IPS DF 4.7 (cell line): ENCODE measurements around the gene CD22.

ENCODE experiments used
- DNase-seq: peaks from one replicate; pipeline ENCODE4 v3.0.0-alpha.2; 2013; ENCODE audit warnings: low spot score; ENCODE audit errors: extremely low read depth

The CD22 gene

GRCh38 chr19:35313587-35313986 is 15.4 kb upstream of the CD22 start:
- no peak for DNase-seq

GRCh38 chr19:35314031-35314430 is 15.0 kb upstream of the CD22 start:
- DNase-seq: no peak

GRCh38 chr19:35314858-35315470 is 14.0 kb upstream of the CD22 start:
- DNase-seq: no peak

- DNase-seq: no peak
Observed at GRCh38 chr19:35315883-35316282, 13.1 kb upstream of the CD22 start.

GRCh38 chr19:35316560-35316959 is 12.4 kb upstream of the CD22 start:
- no peak for DNase-seq

- DNase-seq: no peak
Observed at GRCh38 chr19:35317464-35318043, 11.4 kb upstream of the CD22 start.

- no peak for DNase-seq
Observed at GRCh38 chr19:35318679-35319448, 10.1 kb upstream of the CD22 start.

- DNase-seq: no peak
Observed at GRCh38 chr19:35320065-35320713, 8.8 kb upstream of the CD22 start.

GRCh38 chr19:35321291-35321690 is 7.7 kb upstream of the CD22 start:
- no peak for DNase-seq

GRCh38 chr19:35322014-35322413 is 7.0 kb upstream of the CD22 start:
- no peak for DNase-seq

- DNase-seq: no peak
Observed at GRCh38 chr19:35327642-35328041, 1.3 kb upstream of the CD22 start.

- DNase-seq: no peak
Observed at GRCh38 chr19:35329323-35329722, 336 bp downstream of the CD22 start.

GRCh38 chr19:35330475-35330874 is 1.5 kb downstream of the CD22 start:
- DNase-seq: no peak

GRCh38 chr19:35331551-35332214 is 2.7 kb downstream of the CD22 start:
- no peak for DNase-seq

- no peak for DNase-seq
Observed at GRCh38 chr19:35332817-35333216, 3.8 kb downstream of the CD22 start.

- no peak for DNase-seq
Observed at GRCh38 chr19:35334144-35334753, 5.3 kb downstream of the CD22 start.

- no peak for DNase-seq
Observed at GRCh38 chr19:35336166-35336955, 7.4 kb downstream of the CD22 start.

- no peak for DNase-seq
Observed at GRCh38 chr19:35337097-35337983, 8.4 kb downstream of the CD22 start.

- no peak for DNase-seq
Observed at GRCh38 chr19:35337984-35338296, 9.0 kb downstream of the CD22 start.

GRCh38 chr19:35340431-35340830 is 11.4 kb downstream of the CD22 start:
- DNase-seq: no peak
